Measurements from ENCODE around the gene THADA.
"Not testable (repeated sequence)": the region's sequence is repeated elsewhere in the genome, so short reads cannot be mapped to it uniquely, and the experiment has no call there.

Gene THADA

GRCh38 chr2:43399098-43399497 is 196.7 kb downstream of the THADA start:
- DNase-seq (ENCODE audit: low read depth): no peak

GRCh38 chr2:43397821-43398220 is 198.0 kb downstream of the THADA start:
- DNase-seq (ENCODE audit: low read depth): no peak
- H3K4me3 ChIP-seq (ENCODE audit: control insufficient read depth, low read depth, low read length): no peak overlapping the region
- TF ChIP-seq CTCF (conservative IDR thresholded peaks at IDR 0.05; ENCODE audit: control insufficient read depth, insufficient read depth, low read depth, low read length): no peak

More at GRCh38 chr2:43399098-43399497, 196.7 kb downstream of the THADA start:
- no peak for TF ChIP-seq CTCF (conservative IDR thresholded peaks at IDR 0.05; ENCODE audit: control insufficient read depth, insufficient read depth, low read depth, low read length)
- H3K4me3 ChIP-seq (ENCODE audit: control insufficient read depth, low read depth, low read length): no peak overlapping the region

DNA sequence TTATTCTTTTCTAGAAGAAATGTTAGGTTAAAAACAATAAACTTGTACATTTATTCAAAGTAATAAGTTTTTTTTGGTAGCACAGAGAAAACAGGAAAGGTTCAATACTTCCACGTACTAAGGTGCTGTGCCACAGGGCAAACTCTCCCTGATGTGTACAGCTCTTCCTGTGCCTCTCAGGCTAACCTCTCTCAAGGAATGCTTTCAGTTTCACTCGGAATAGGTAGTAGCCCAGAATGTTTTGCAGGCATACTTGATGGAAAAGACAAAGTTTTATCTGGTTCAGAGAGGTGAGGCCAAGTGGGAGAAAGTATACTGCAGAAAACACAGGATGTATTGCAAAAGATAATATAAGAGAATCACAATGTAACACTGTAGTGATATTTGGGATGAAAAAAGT is 198.4 kb downstream of the THADA start:
- no peak overlapping the region for H3K4me3 ChIP-seq (ENCODE audit: control insufficient read depth, low read depth, low read length)
- TF ChIP-seq CTCF (conservative IDR thresholded peaks at IDR 0.05; ENCODE audit: control insufficient read depth, insufficient read depth, low read depth, low read length): no peak
- no peak for DNase-seq (ENCODE audit: low read depth)

- H3K4me3 ChIP-seq (ENCODE audit: control insufficient read depth, low read depth, low read length): not testable (repeated sequence)
- peak; percentile 70 for DNase-seq (ENCODE audit: low read depth)
Measured at GRCh38 chr2:43396344-43396743, 199.5 kb downstream of the THADA start.

GRCh38 chr2:43393918-43394317 is 201.9 kb downstream of the THADA start:
- DNase-seq (ENCODE audit: low read depth): no peak
- no peak overlapping the region for H3K4me3 ChIP-seq (ENCODE audit: control insufficient read depth, low read depth, low read length)
- TF ChIP-seq CTCF (conservative IDR thresholded peaks at IDR 0.05; ENCODE audit: control insufficient read depth, insufficient read depth, low read depth, low read length): no peak

DNA sequence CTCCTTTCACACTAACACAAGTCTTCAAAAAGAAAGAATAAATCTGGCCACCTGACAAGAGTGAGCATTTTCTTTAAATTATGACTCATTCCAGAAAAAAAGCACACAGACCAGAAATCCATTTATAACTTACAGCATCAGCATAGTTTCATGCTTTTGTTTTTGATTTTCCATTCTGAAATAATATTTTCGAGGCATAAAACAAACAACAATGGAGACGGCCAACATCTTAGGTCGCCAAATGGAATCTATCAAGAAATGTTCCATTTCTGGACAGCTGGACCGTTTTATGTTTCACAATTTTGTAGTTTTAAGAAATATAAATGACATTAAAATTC is 204.0 kb downstream of the THADA start:
- TF ChIP-seq CTCF (conservative IDR thresholded peaks at IDR 0.05; ENCODE audit: control insufficient read depth, insufficient read depth, low read depth, low read length): no peak
- H3K4me3 ChIP-seq (ENCODE audit: control insufficient read depth, low read depth, low read length): no peak overlapping the region
- DNase-seq (ENCODE audit: low read depth): peak; percentile 68

DNA sequence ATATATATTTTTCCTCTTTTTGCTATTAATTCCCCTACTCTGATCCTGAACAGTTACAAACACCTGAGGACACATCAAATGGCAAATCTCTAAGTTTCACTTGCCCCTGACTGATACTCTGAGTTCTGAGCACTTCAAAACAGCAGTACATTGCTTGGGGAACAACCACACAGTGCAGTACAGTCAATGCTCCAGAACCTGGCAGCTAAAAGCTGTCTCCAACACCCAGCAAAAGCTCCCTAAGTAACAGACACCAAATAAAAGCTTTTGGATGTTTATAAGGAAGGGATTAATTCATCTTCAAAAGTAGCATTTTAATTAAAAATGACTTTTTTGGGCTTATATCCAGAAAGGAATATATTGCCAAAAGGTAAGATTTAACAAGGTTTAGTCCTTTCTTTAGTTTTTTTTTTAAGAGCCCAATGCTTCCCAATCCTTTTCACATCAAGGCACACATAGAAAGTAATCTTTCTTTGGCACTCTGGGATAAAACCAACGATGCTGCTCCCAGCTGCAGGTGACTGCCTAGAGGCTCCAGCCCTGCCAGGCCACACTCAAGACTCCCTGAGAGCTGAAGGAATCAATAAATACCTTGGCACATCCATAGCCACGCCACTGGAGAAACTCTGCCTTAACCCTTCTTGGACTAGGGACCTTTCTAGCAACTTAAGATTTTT is 204.5 kb downstream of the THADA start:
- no peak for DNase-seq (ENCODE audit: low read depth)
- no peak for TF ChIP-seq CTCF (conservative IDR thresholded peaks at IDR 0.05; ENCODE audit: control insufficient read depth, insufficient read depth, low read depth, low read length)
- no peak overlapping the region for H3K4me3 ChIP-seq (ENCODE audit: control insufficient read depth, low read depth, low read length)

All from fibroblast of mammary gland (primary cell).